SJSA1 (cell line): ENCODE measurements around the gene PC. TPM values are rescaled to one million over a fixed set of nuclear protein-coding genes. Genes with fewer than 3 reads are reported as not detected.
"Not testable (repeated sequence)": the region's sequence is repeated elsewhere in the genome, so short reads cannot be mapped to it uniquely, and the experiment has no call there.

Experiments
- DNase-seq, 2 experiments: peaks; one replicate each; pipeline ENCODE4 v3.0.0-alpha.2; 2015 to 2020; ENCODE audit warnings: low spot score in 2 of 2, low read depth in 1 of 2
- H3K27ac ChIP-seq: fragments of 250-450 bp; sonication (Bioruptor Pico); 2 replicates; pipeline ENCODE4 v1.5.1; 2020; ENCODE audit warnings: mild to moderate bottlenecking, moderate library complexity
- H3K27me3 ChIP-seq: fragments of 250-450 bp; sonication (Bioruptor Pico); replicated peaks from 2 replicates; pipeline ENCODE4 v1.5.1; 2020; ENCODE audit warnings: mild to moderate bottlenecking, moderate library complexity
- H3K36me3 ChIP-seq: fragments of 250-450 bp; sonication (Bioruptor Pico); 2 replicates; pipeline ENCODE4 v1.5.1; 2020; ENCODE audit warnings: mild to moderate bottlenecking
- H3K4me1 ChIP-seq: fragments of 250-450 bp; sonication (Bioruptor Pico); replicated peaks from 2 replicates; pipeline ENCODE4 v1.6.1; 2021; ENCODE audit warnings: mild to moderate bottlenecking
- H3K4me3 ChIP-seq: fragments of 250-450 bp; sonication (Bioruptor Pico); 2 replicates; pipeline ENCODE4 v1.5.1; 2020; ENCODE audit warnings: mild to moderate bottlenecking
- H3K9me3 ChIP-seq: fragments of 250-450 bp; sonication (Bioruptor Pico); replicated peaks from 2 replicates; pipeline ENCODE4 v1.5.1; 2020; ENCODE audit warnings: mild to moderate bottlenecking
- total RNA-seq: library from RNA; depleted of rRNA; stranded (reverse); fragments of >200 nt; shearing (Covaris generic); gene quantifications from 2 replicates; pipeline ENCODE4 v1.2.3, GENCODE V29; 2014; rRNA removed

Gene PC, protein sequence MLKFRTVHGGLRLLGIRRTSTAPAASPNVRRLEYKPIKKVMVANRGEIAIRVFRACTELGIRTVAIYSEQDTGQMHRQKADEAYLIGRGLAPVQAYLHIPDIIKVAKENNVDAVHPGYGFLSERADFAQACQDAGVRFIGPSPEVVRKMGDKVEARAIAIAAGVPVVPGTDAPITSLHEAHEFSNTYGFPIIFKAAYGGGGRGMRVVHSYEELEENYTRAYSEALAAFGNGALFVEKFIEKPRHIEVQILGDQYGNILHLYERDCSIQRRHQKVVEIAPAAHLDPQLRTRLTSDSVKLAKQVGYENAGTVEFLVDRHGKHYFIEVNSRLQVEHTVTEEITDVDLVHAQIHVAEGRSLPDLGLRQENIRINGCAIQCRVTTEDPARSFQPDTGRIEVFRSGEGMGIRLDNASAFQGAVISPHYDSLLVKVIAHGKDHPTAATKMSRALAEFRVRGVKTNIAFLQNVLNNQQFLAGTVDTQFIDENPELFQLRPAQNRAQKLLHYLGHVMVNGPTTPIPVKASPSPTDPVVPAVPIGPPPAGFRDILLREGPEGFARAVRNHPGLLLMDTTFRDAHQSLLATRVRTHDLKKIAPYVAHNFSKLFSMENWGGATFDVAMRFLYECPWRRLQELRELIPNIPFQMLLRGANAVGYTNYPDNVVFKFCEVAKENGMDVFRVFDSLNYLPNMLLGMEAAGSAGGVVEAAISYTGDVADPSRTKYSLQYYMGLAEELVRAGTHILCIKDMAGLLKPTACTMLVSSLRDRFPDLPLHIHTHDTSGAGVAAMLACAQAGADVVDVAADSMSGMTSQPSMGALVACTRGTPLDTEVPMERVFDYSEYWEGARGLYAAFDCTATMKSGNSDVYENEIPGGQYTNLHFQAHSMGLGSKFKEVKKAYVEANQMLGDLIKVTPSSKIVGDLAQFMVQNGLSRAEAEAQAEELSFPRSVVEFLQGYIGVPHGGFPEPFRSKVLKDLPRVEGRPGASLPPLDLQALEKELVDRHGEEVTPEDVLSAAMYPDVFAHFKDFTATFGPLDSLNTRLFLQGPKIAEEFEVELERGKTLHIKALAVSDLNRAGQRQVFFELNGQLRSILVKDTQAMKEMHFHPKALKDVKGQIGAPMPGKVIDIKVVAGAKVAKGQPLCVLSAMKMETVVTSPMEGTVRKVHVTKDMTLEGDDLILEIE
- total RNA-seq: 25.2 and 42.0 TPM in 2 replicates

DNA sequence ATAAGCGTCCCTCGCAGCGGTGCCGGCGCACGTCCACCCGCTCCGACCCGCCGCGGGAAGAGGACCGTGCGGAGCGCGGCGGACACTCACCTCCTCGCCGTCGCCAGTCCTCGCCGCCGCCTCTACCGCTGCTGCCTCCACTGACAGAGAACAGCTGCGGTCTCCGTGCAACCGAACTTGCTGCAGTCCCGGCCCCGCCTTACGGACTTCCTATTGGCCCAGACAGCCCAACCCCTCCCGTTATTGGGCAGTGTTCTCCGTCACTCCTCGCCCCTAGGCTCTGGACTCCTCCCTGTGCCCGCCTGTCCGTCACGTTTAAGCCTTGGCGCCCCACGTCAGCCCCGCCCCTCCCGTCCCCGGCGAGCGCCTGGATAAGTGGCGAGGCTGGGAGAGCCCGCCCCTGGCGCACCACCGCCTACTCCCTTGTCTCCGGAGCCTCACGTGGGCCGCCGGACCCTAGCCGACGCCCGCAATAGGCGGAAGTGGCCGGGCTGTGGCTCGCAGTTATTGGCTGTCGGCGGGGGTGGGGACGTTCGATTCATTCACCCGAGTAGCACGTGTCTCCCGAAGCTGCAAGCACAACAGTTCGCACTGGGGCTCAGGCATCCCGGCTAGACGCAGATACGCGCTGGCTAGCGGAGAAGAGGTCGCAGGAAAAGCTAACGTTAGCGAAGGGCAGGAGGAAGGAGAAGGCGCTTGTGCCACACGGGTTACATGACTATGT lies at the start of gene PC:
PC (minus strand) TSS at position 152 of the 724 bp plus-strand sequence. CDS start 86,224 bp downstream, outside the sequence.
- Histone ChIP-seq H3K9me3 (peaks cover 8% of the 10 kb centered on the region; the same call in 1 of the 2 replicates), H3K4me1 (peaks cover 22% of the 10 kb centered on the region), H3K27me3 (no peaks in the 10 kb centered on the region), H3K4me3 (peak within 1 kb of the TSS; percentile 82), H3K36me3 (peaks cover 7% of the 10 kb centered on the region; the same call in 1 of the 2 replicates), H3K27ac (peak within 1 kb of the TSS; percentile 32; the same call in 1 of the 2 replicates)
- peak; percentile 100 for DNase-seq

DNA sequence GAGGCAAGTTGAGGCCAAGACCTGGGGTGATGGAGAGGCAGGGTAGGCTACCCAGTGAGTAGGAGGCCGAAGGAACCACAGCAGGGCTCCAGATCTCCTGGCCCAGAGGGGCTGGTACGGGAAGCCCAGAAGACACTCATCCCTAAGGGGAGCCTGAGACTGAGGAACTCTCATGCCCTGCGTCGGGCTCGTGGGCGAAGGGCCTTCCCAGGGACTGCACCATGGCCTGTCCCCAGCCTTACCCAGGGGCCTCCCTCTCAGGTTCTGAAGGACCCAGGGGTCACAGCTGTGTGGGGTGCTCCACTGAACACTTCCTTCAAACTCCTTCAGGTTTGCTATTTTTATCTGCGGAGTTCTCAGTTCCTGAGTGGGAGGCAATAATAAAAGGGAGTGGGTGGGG lies 48.9 kb upstream of the PC start:
- Histone ChIP-seq H3K4me3 (no peak overlapping the region), H3K9me3 (no peaks in the 10 kb centered on the region), H3K36me3 (no peaks in the 10 kb centered on the region), H3K4me1 (no peaks in the 10 kb centered on the region; the same call in 1 of the 2 replicates), H3K27me3 (no peaks in the 10 kb centered on the region), H3K27ac (no peak overlapping the region)
- no peak for DNase-seq

DNA sequence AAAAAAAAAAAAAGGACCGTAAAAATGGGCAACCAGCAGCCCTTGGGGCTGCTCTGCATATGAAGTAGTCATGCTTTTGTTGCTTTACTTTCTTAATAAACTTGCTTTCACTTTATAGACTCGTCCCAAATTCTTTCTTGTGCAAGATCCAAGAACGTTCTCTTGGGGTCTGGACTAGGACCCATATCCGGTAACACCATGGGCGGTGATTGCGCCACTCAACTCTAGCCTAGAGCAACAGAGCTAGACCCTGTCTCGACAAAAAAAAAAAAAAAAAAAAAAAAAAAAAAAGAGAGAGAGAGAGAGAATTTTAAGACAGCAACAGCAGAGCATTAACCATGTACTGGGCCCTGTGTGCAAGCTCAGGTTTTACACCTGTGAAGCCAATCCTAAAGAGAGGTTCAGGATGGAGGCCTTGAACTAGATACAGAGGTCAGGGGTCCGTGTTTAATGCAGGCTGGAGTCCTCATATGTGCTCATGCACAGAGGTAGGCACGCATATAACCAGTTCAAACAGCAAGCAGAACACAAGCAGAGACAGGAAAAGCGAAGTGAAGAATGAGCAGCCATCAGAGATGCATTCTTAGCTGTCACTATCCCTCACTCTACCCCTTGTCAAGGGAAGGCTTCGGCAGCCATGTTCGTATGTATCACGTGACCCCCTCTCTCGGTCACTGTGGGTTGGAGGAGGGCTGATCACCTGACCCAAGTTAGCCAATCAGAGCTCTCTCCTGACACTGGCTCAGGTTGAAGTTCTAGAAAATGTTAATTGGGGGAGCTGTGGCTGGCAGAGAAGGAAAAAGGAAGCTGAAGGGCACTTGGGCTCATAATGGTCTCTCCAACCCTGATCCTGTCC lies 48.1 kb upstream of the PC start:
- Histone ChIP-seq H3K4me3 (no peak overlapping the region), H3K27me3 (no peaks in the 10 kb centered on the region), H3K36me3 (no peaks in the 10 kb centered on the region), H3K9me3 (no peaks in the 10 kb centered on the region), H3K27ac (no peak overlapping the region), H3K4me1 (no peaks in the 10 kb centered on the region; the same call in 1 of the 2 replicates)
- DNase-seq: peak in 1 of 2 experiments; percentile 51

DNA sequence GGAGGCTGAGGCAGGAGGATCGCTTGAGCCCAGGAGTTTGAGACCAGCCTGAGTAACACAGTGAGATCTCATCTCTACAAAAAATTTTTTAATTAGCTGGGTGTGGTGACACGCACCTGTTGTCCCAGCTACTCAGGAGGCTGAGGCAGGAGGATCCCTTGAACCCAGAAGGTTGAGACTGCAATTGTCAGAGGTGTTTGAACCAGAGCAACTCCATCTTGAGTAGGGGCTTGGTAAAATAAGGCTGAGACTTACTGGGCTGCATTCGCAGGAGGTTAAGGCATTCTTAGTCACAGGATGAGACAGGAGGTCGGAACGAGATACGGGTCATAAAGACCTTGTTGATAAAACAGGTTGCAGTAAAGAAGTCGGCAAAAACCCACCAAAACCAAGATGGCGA lies 47.0 kb upstream of the PC start:
- DNase-seq, H3K27ac ChIP-seq, H3K27me3 ChIP-seq, H3K4me1 ChIP-seq, H3K4me3 ChIP-seq, H3K36me3 ChIP-seq, H3K9me3 ChIP-seq: not testable (repeated sequence)

DNA sequence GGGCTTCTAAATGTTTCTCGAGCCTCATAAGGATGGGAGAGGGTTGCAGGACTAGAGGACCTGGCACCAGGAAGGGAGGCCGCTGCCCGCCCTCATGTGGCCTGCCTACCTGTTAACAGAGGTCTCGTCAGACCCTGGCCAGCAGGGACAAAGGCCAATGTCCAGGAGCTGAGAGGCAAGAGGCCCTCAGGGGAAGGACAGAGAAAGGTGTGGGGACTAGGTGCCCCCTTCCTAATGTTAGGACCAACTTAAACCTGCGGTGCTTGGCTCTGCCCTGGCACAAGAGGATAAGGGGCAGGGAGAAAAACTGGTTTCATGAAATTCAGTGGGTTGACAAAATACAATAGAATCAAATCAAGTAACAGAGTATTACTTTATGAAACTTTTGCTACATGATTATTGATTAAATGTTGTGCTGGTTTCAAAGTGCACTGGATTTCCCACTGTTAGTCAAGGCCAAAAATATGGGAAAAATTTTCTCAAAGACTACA lies 44.8 kb upstream of the PC start:
- no peak for DNase-seq
- no peak overlapping the region for H3K27ac ChIP-seq

DNA sequence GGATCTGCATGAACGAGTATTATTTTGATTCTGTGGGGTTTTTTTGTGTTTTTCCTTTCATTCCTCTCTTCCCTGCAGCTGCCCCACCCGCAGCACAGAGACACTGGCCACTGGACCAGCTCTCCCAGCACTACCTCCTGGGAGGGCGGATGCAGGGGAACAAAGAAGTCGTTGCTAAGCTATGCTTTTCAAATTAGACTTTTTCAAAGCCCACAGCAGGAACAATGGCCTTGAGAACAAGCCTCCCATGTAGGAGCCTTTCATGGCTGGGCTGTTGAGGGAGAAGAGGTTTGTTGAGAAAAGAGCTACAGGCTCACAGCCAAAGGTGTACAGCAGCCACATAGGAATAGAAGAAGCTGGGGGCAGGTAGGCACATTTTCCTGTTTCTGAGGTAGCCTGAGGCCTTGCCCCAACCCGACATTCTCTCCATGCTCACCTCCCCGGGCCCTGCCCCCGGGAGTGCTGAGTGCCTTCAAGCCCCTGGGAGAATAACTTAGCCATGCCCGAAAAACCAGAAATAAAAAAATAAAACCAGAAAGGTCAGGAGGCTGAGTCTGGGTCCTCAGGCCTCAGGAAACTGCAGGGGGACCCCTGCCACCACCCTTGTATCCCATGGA lies 44.2 kb upstream of the PC start:
- DNase-seq: no peak
- Histone ChIP-seq H3K4me1 (peaks cover 4% of the 10 kb centered on the region), H3K9me3 (no peaks in the 10 kb centered on the region), H3K4me3 (no peak overlapping the region), H3K36me3 (no peaks in the 10 kb centered on the region), H3K27me3 (no peaks in the 10 kb centered on the region), H3K27ac (no peak overlapping the region)

More for the DNA sequence above, 44.8 kb upstream of the PC start:
- Histone ChIP-seq H3K36me3 (no peaks in the 10 kb centered on the region), H3K27me3 (no peaks in the 10 kb centered on the region), H3K9me3 (no peaks in the 10 kb centered on the region), H3K4me1 (no peaks in the 10 kb centered on the region; the same call in 1 of the 2 replicates), H3K4me3 (no peak overlapping the region)

DNA sequence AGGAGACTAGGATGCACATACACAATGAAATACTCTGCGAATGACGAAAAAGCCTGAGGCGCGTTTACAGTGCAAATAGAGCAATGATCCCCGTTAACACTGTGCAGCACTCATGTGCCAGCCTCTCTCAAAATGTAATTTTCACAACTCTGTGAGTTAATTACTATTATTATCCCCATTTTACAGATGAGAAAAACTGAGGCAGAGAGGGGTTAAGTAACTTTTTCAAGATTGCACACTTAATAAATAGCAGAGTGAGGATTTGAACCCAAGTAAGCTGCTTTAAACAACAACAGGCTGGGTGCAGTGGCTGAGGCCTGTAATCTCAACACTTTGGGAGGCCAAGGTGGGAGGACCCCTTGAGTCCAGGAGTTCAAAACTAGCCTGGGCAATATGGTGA lies 43.1 kb upstream of the PC start:
- Histone ChIP-seq H3K4me1 (peaks cover 14% of the 10 kb centered on the region), H3K27me3 (no peaks in the 10 kb centered on the region), H3K27ac (no peak overlapping the region), H3K9me3 (no peaks in the 10 kb centered on the region), H3K36me3 (no peaks in the 10 kb centered on the region), H3K4me3 (no peak overlapping the region)
- DNase-seq: no peak

DNA sequence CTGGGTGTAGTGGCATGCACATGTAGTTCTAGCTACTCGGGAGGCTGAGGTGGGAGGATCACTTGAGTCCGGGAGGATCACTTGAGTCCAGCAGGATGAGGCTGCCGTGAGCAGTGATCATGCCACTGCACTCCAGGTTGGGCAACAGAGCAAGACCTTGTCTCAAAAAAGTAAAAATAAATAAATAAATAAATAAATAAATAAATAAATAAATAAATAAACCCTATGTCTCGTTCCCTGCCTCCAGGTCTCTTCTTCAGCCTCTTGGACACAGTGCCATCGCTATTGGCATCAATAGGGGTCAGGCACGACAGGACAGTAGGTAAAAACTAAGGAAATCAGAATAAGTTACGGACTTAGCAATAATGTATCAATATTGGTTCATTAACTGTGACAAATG lies 41.4 kb upstream of the PC start:
- Histone ChIP-seq H3K27me3 (no peaks in the 10 kb centered on the region), H3K36me3 (no peaks in the 10 kb centered on the region), H3K9me3 (no peaks in the 10 kb centered on the region), H3K4me1 (peaks cover 18% of the 10 kb centered on the region), H3K4me3 (no peak overlapping the region), H3K27ac (no peak overlapping the region)
- DNase-seq: no peak

DNA sequence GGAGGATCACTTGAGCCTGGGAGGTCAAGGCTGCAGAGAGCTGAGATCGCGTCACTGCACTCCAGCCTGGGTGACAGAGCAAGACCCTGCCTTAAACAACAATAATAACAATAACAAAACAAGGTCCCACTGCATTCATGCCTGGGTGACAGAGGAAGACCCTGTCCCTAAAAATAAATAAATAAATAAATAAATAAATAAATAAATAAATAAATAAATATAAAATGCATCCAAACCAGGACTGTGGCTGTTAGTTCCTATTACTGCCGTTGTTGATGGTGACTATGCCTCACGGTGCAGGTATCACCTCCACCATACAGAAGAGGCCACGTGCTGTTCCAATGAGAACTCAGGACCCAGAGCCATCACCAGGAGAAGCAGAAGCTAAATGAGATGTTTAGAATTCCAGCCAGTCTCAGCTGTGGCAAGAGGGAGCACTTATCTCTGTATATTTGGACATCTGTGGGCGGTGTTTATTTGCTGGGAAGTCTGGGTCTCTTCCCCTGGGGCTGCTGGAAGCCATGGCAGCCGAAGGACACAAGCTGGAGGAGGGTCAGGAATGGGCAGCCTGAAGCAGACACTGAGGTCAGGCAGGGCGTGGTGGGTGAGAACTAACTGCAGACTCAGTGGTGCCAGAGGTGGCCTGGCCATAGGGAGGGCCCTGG lies 38.6 kb upstream of the PC start:
- H3K27me3 ChIP-seq: no peaks in the 10 kb centered on the region; the same call in 1 of the 2 replicates
- 0 out of 2 replicates have a peak overlapping the region, but pooled peaks have one; percentile 4 for H3K27ac ChIP-seq
- H3K9me3 ChIP-seq: no peaks in the 10 kb centered on the region

DNA sequence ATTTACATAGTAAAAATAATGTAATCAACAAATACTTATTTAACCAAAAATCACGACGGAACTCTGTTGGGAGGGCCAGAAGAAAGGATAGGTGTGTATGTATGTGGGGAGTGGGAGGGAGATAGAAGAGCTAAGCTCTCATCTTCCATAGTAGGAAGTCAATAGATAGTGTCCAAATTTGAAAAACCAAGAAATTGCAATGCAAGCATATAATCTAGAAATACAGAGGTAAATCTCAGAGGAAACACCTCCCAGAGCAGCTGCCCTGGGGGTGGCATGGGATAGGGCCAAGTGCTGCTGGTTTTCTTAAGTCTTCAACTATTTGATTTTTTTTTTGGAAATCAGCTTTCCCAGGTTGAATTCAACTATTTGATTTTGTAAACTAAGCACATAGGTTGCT lies 33.9 kb upstream of the PC start:
- Histone ChIP-seq H3K4me3 (no peak overlapping the region), H3K36me3 (no peaks in the 10 kb centered on the region), H3K27ac (no peak overlapping the region), H3K27me3 (no peaks in the 10 kb centered on the region; the same call in 1 of the 2 replicates), H3K9me3 (no peaks in the 10 kb centered on the region), H3K4me1 (peaks cover 18% of the 10 kb centered on the region)
- no peak for DNase-seq

More for the DNA sequence above, 38.6 kb upstream of the PC start:
- no peaks in the 10 kb centered on the region for H3K36me3 ChIP-seq
- peak; percentile 91 to 92 for DNase-seq
- H3K4me3 ChIP-seq: no peak overlapping the region
- peaks cover 18% of the 10 kb centered on the region for H3K4me1 ChIP-seq

DNA sequence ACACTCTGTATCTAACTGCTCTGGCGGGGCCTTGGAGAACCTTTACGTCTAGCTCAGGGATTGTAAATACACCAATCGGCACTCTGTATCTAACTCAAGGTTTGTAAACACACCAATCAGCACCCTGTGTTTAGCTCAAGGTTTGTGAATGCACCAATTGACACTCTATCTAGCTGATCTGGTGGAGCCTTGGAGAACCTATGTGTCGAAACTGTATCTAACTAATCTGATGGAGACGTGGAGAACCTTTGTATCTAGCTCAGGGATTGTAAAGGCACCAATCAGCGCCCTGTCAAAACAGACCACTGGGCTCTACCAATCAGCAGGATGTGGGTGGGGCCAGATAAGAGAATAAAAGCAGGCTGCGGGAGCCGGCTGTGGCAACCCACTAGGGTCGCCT lies 31.2 kb upstream of the PC start:
- H3K4me3 ChIP-seq, H3K27ac ChIP-seq, H3K27me3 ChIP-seq, H3K9me3 ChIP-seq, DNase-seq, H3K36me3 ChIP-seq: not testable (repeated sequence)
- peaks cover 11% of the 10 kb centered on the region for H3K4me1 ChIP-seq
